ENCODE results near the gene CCT6A. TPM values are rescaled to one million over a fixed set of nuclear protein-coding genes. Genes with fewer than 3 reads are reported as not detected.
"Not testable (repeated sequence)": the region's sequence is repeated elsewhere in the genome, so short reads cannot be mapped to it uniquely, and the experiment has no call there.

Gene CCT6A, protein sequence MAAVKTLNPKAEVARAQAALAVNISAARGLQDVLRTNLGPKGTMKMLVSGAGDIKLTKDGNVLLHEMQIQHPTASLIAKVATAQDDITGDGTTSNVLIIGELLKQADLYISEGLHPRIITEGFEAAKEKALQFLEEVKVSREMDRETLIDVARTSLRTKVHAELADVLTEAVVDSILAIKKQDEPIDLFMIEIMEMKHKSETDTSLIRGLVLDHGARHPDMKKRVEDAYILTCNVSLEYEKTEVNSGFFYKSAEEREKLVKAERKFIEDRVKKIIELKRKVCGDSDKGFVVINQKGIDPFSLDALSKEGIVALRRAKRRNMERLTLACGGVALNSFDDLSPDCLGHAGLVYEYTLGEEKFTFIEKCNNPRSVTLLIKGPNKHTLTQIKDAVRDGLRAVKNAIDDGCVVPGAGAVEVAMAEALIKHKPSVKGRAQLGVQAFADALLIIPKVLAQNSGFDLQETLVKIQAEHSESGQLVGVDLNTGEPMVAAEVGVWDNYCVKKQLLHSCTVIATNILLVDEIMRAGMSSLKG
- 538 and 632 TPM in 2 replicates for total RNA-seq (2014; rRNA removed; shearing (Covaris generic))

DNA sequence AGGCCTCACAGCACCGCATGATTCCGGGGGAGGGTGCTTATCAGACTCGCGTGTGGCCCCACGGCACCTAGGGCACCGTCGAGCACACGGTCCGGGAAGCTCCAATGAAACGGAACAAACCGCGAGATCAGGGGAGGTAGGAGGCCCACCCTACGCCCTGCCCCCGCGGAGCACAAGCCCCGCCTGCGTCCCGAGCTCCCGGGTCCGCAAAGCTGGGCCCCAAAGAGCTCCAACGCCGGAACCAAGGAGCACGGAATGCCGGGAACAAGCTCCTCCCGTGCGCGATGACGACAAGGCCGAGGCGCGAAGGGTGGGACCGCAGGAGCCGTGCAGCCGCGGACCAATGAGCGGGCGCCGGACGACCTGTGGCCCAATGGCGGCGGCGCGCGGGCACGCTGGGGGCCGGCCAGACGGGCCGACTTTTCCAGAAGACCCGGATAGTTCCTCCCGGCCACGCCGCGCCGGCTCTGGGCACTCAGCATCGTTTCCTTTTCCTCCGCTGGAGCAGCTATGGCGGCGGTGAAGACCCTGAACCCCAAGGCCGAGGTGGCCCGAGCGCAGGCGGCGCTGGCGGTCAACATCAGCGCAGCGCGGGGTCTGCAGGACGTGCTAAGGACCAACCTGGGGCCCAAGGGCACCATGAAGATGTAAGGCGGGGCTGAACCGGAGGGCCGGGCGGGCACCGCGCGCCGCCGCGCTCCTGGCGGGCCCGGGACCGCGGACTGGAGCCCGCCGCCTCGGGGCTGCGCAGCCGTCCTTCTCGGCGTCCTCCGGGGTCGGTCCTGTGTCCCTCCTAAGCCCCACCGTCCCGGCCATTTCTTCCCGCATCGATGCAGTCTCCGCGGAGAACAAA lies at the start of gene CCT6A, which contains the start of gene PSPH:
Gene CCT6A (plus strand): TSS at position 427 of the 853 bp plus-strand sequence. CDS start 84 bp downstream, at position 511.
Gene PSPH (minus strand): TSS at position 106 of the 853 bp plus-strand sequence. CDS start 30,232 bp downstream, outside the sequence.
- DNase-seq (ENCODE audit: low spot score), result peak; percentile 96

DNA sequence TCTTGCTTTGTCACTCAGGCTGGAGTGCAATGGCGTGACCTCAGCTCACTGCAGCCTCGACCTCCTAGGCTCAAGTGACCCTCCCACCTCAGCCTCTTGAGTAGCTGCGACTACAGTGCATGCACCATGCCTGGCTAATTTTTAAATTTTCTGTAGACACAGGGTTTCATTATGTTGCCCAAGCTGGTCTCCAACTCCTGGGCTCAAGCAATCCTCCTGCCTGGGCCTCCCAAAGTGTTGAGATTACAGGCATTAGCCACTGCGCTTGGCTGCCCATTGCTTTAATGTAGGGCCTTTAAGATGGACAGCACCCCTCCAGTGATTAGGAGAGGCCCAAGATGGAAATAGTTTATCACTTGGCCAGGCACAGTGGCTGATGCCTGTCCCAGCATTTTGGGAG lies 47.8 kb upstream of the CCT6A start:
- no peak for DNase-seq (ENCODE audit: low spot score)

DNA sequence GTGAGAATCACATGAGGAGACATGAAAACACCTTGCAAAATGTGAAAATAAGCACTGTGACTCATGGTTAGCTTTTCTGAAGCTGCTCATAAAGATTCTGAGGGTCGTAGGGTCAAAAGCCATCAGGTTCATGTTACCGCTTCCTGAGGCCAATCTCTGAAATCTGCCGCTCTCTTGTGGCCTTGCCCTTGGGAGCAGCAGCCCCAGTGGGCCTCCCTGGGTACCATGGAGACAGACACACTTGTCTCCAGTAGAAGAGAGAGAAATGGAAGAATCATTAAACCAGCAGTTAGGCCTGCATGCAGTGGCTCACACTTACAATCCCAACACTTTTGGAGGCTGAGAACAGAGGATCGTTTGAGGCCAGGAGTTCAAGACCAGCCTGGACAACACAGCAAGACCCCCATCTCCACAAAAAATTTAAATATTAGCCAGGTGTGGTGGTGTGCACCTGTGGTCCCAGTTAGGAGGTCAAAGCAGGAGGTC lies 44.4 kb upstream of the CCT6A start:
- DNase-seq (ENCODE audit: low spot score), result peak; percentile 14

DNA sequence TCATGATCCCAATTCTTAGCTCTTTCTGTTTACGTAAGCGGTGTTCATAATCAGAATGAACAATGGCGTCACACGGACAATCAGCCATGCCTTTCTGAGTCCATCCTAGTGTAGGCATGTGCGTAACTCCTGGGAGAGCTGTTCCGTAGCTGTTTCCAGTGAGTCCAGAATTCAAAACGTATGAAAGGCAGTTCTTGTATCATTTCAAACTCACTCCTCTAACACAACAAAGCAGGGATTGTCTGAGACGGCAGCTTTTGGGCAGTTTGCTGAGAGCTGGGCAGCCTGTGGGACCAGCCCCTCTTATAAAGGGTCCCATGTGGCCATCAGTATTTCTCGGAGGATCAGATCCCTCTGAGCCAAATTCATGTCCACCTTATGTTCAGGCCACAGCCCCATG lies 43.7 kb upstream of the CCT6A start:
- DNase-seq (ENCODE audit: low spot score), result no peak

DNA sequence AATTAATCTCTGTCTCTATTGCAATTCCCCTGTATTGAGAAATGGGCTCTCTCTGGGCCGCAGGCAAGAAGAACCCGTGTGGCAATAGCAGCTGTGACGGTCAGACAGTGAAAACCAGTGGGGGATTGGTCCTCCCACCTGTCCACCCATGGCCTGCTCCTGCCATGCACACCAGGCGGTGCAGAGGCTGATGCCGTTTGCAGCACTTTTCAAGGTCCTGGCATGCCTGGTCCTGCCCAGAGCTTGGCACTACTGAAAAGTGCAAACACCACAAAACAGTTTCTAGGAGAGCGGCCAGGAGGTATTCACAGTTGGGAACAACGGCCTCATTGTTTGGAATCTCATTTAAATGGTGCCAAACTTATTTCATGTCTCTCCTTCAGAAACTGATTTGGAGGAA lies 41.9 kb upstream of the CCT6A start:
- DNase-seq (ENCODE audit: low spot score), result no peak

DNA sequence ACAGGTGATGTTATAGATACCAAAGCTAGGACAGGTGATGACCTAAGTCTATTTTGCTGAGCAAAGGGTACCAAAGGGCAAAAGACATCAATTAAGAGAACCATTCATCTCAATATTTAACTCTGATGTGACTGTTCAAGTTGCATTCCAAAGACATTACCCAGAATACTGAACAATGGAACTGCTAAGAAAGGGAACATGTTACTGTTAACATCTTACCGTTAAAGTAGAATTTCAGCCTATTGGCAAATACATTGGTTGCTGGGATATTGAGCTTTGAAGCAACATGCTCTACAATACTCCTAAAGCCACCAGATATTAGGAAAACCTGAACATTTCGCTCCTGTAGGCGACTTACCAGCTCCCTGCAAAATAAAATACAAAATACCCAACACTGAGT lies 34.5 kb upstream of the CCT6A start:
- not testable (repeated sequence) for DNase-seq (ENCODE audit: low spot score)

DNA sequence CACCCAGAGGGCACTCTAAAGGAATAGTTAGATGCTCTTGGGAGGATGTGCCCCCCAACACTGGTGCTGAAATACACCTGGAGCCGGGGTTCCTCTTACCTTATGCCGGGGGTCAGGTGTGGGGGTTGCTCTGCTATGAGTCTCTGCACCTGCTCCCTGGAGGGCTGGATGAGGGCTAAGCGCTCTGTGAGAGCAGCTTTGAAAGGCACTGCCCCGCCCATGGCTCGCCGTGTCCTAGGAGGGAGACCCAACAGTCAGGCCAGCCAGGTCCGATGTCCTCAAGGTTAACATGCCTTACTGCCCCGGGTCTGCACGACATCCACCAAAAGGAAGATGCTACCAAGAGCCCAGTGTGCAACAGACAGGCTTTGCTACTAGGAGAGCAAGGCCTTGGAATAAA lies 32.1 kb upstream of the CCT6A start:
- no peak for DNase-seq (ENCODE audit: low spot score)

DNA sequence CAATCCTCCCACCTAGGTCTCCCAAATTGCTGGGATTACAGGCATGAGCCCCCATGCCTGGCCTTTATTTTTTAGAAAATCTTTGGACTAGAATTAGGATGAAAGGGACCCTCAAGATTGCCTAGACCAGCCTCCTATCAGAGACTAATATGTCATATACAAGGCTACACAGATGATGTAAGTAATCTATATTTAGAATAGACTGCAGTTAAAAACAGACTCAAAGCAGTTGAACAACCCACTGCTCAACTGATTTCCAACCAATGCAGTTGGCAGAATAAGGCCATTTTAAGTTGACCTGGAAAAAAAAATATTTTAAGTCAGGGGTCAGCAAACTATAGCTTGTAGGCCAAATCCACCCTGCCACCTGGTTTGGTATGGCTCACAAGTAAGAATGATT lies 28.1 kb upstream of the CCT6A start:
- no peak for DNase-seq (ENCODE audit: low spot score)

DNA sequence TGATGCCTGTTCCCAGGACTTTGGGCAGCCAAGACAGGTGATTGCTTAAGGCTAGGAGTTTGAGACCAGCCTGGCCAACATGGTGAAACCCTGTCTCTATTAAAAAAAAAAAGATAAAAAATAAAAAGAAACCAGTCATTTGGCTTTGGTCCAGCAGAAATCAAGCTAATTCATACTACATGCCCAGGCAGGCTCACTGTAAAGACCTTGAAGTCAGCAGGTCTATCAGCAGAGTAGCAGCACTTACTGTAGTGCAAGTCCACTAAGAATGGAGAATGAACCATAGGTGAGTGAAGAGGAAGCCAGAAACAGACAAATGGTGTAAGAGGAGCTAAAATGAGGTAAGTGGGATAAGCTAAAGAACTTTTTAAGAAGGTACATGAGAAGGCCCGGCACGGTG lies 25.0 kb upstream of the CCT6A start:
- no peak for DNase-seq (ENCODE audit: low spot score)

DNA sequence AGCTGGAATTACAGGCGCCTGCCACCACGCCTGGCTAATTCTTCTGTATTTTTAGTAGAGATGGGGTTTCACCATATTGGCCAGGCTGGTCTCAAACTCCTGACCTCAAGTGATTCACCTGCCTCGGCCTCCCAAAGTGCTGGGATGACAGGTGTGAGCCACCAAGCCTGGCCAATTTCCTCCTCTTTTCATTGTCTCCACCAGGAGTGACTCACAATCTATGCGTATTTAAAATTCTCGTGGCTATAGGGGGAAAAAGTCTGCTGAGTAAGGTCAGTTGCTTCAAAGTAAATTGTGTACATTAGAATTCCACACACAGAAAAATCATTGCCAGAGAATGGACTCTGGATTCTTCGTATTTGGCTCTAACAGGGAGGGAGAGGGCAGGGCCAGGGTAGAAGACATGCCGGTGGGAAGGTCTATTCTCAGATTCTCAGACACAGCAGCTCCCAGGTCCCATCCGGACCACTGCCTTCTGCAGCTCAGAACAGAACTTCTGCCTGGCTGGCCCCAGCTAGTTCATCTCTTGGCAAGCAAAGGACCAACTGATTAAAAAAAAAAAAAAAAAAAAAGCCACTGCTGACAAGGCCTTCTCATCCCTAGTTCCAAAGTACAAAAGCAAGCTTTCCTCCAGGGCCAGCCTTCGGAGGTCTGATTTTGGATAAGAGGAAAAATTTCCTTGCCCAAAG lies 22.5 kb upstream of the CCT6A start:
- DNase-seq (ENCODE audit: low spot score), result peak; percentile 27

DNA sequence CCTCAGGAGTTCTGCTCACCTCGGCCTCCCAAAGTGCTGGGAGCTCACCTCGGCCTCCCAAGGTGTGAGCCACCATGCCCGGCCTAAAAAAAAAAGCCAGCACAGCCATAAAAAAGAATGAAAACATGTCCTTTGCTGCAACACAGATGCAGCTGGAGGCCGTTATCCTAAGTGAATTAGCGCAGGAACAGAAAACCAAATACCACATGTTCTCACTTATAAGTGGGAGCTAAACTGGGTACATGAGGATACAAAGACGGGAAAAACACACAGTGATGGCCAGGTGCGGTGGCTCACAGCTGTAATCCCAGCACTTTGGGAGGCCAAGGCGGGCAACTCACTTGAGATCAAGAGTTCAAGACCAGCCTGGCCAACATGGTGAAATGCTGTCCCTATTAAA lies 21.2 kb upstream of the CCT6A start:
- DNase-seq (ENCODE audit: low spot score), result no peak

DNA sequence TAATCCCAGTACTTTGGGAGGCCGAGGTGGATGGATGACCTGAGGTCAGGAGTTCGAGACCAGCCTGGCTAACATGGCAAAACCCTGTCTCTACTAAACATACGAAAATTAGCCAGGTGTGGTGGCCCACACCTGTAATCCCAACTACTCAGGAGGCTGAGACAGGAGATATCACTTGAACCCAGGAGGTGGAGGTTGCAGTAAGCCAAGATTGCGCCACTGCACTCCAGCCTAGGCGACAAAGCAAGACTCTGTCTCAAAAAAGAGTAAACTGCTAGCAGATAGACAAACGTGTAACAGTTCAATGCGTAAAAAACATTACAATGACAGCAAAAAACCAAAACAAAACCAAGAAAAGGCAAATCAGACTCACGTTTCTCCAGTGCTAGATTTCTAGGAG lies 20.0 kb upstream of the CCT6A start:
- not testable (repeated sequence) for DNase-seq (ENCODE audit: low spot score)

DNA sequence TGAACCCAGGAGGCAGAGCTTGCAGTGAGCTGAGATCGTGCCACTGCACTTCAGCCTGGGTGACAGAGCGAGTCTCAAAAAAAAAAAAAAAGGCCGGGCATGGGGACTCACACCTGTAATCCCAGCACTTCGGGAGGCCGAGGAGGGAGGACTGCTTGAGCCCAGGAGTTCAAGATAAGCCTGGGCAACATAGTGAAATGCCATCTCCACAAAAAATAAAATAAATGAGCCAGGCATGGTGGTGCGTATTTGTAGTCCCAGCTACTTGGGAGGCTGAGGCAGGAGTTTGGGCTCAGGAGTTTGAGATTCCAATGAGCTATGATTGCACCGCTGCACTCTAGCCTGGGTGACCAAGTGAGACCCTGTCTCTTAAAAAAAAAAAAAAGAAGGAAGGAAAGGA lies 19.0 kb upstream of the CCT6A start:
- not testable (repeated sequence) for DNase-seq (ENCODE audit: low spot score)

DNA sequence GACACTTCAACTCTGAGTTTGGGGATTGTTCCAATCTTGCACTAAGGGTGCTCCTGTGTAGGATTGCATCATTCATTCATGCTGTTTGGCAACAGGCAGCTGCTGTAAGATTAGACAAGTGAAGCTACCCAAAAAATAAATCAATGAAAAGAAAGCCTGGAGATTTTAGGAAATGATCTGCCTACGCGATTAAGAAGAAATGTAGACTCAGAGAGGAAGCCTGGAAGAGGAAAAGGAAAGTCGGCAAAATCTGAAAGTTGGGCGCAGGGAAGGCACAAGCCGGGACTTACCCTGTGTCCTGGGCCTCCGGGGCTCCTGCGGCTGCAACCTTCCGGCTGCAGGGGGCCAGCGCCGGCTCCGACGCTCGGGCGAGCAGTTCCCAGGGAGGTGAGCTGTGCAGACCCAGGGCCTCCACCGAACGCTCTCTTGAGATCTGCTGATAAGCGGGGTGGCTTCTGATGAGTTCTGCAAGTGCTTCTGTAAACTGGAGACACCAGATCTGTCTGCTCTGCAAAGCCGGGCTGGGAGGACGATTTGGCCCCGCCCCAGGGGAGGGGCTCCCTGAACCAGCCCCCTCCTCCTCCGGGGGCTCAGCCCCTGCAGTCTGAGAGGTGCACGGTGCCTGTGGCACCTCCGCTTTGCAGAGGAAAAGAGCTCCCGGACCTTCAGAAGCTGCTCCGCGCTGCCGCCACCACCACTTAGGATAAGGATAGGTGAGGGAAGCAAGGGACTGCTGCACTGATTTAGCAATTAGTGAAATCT lies 17.7 kb upstream of the CCT6A start:
- DNase-seq (ENCODE audit: low spot score), result peak; percentile 83

DNA sequence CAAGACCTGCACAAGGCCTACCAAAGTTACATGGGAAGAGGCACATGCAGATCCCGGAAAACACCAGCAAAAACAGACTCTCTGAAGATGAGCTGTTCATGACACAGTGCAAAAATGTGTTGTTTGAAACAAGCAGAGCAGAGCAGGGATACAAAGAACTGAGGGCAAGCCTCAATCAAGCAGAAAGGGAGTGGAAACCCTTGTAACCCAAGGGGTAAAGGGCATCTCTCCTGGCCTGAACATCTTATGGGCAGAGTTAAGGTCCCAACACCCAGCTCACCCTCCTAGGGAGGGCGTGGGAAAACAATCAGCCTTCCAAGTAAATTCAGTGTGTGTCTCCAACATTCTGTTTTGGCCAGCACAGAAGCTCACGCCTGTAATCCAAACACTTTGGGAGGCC lies 10.8 kb upstream of the CCT6A start:
- no peak for DNase-seq (ENCODE audit: low spot score)

DNA sequence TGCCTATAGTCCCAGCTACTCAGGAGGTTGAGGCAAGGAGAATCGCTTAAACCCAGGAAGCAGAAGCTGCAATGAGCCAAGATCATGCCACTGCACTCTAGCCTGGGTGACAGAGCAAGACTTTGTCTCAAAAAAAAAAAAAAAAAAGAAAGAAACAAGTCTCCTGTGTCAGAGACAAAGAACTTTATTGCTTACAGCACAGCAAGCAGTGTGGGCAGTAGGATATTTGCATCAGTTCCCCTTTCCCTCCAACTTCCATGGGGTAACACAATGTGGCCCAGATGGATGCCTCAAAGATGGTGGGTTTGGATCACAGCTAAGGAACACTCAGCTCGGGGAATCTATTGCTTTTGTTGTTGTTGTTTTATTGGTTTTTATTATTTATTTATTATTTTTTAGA lies 5.8 kb upstream of the CCT6A start:
- DNase-seq (ENCODE audit: low spot score), result not testable (repeated sequence)

DNA sequence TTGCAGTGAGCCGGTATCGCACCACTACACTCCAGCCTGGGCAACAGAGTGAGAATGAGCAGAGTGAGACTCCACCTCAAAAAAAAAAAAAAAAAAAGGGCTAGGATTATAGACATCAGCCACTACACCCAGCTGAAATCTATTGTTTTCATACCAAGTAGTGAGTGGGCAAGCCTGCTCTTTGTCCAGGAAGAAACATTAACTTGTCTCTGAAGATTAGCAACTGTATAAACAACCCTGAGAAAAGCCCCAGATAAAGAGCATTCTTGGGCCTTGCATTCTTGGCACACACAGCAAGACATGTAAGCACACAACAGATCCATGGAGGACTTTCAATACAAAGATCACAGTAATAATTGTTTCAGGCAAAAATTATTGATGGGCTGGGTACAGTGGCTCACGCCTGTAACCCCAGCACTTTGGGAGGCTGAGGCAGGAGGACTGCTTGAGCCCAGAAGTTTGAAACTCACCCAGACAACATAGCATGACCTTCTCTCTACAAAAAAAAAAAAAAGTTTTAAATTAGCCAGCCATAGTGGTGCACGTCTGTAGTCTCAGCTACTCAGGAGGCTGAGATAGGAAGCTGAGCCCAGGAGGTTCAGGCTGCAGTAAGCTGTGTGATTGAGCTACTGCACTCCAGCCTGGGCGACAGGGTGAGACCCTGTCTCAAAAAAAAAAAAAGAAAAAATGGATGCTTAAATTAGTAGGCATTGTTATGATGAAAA lies 4.7 kb upstream of the CCT6A start:
- peak; percentile 50 for DNase-seq (ENCODE audit: low spot score)

DNA sequence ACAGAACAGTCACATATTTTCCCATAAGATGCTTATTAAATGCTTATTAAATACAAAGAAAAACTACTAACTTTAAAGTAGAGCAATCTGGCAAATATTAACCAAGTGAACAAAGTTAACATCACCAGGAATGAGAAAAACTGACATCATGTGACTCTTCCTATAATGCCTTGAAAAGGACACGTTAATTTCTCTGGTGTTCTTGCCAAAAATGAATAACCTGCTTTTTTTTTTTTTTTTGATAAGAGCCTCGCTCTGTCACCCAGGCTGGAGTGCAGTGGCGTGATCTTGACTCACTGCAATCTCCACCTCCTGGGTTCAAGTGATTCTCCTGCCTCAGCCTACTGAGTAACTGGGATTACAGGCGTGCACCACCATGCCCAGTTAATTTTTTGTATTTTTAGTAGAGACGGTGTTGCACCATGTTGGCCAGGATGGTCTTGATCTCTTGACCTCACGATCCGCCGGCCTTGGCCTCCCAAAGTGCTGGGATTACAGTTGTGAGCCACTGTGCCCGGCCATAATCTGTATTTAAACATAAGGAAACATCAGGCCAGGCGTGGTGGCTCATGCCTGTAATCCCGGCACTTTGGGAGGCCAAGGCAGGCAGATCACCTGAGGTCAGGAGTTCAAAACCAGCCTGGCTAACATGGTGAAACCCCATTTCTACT lies 4.0 kb upstream of the CCT6A start:
- DNase-seq (ENCODE audit: low spot score), result not testable (repeated sequence)

DNA sequence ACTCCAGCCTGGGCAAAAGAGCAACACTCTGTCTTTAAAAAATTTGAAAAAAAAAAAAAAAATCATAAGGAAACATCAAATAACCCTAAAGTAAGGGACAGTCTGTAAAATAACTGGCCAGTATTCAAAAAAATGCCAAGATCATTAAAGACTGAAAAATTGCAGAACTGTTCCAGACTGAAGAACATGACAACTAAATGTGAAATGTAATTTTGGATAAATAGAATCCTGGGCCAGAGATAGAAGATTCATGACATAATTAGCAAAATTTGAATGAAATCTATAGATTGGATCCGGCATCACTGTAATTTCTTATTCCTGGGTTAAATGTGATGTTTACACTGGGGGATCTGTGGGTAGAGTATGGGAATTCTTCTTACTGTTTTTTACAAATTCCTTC lies 3.3 kb upstream of the CCT6A start:
- no peak for DNase-seq (ENCODE audit: low spot score)

DNA sequence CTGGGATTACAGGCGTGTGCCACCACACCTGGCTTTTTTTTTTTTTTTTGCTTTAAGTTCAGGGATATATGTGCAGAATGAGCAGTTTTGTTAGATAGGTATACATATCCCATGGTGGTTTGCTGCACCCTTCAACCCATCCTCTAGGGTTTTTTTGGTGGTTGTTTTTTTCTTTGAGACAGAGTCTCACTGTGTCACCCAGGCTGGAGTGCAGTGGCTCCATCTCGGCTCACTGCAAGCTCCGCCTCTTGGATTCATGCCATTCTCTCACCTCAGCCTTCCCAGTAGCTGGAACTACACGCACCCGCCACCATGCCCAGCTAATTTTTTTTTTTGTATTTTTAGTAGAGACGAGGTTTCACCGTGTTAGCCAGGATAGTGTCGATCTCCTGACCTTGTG lies 2.8 kb upstream of the CCT6A start:
- peak; percentile 35 for DNase-seq (ENCODE audit: low spot score)

Measured in A172 (cell line).